CD4-positive, alpha-beta T cell treated with Interleukin-17A for 1 hour (primary cell): ENCODE measurements around the gene DPH5.
"Not testable (repeated sequence)": the region's sequence is repeated elsewhere in the genome, so short reads cannot be mapped to it uniquely, and the experiment has no call there.

Experiments used
- DNase-seq: peaks from one replicate; pipeline ENCODE4 v3.0.0-alpha.2; 2020

The DPH5 gene

DNA sequence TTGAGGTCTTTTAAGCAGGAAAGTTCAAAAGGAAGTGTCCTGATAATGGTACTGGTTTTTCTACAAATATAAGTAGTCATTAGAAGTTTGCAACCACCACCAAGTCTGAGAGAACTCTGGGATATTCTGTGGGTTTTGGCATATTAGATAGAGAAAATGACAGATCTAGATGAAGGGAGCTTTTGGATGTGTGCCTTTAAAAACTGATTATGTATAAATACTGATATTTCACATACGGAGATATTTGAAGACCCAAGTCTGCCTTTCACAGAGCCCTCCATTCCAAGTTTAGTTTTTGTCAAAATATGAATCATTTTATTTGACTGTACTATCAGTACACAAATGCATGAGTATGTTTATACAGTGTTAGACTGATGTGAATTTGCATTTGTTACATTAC, 48.6 kb downstream of the DPH5 start:
- no peak for DNase-seq

- DNase-seq: no peak
Measured at GRCh38 chr1:100972185-100972584, 53.4 kb downstream of the DPH5 start.

- no peak for DNase-seq
Measured at GRCh38 chr1:100971021-100971420, 54.6 kb downstream of the DPH5 start.

DNA sequence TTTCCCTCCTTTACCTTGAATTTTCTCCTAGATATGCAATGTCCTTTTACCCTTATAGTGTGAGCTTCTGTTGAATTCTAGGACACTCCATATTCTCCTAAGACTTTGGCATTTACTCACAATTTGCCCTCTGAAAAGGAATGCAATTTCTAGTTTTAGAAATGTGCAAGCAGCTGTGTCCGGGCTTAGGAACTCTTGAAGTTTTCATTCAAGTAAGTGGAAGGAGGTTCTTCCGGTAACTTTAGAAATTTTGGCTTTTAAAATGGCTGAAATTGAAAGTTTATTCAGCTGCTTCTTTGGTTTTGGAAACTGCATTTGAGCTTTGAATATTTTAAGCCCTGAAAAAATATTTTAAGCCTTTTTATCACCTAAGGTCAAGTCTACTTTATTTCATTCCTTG, 56.3 kb downstream of the DPH5 start:
- no peak for DNase-seq

- DNase-seq: no peak
Measured at GRCh38 chr1:100968621-100969020, 57.0 kb downstream of the DPH5 start.

DNA sequence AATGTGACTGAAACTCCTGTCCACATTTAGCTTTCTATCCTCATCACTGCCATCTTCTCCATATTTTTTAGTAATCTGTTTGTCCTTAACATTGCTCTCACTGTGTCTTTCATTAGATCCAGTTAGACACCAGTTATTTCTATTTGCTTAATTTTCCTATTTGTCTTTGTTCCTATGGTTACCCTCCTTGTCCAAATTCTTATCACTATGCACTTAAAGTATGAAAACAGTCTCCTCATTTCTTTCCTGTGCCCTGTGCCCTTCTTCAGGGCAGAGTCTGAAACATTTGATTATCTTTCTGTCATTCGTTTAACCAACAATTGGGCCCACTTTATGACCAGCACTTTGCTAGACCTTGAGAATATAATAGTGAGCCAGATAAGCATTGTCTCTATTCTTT, 65.5 kb downstream of the DPH5 start:
- no peak for DNase-seq

DNA sequence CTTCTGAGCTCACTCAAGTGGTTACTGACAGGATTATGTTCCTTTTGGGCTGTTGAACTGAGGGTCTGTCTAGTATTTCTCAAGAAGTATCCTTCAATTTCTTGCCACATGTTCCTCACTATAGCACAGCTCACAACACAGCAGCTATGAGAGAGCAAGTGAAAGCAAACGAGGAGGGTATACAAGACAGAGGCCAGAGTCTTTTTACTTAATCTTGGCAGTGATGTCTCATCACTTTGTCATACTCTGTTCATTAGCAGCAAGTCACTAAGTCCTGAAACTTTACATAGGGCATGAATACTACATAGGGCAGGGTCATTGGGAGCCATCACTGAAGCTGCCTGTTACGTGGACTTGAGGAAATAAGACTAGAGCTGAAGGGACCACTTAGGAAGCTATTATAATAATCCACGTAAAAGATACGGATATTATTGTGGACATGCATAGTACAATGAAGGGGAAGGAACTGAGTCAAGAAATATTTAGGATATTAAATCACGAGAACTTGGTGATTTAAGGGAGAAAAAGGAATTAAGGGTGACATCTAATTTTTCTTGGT, 66.0 kb downstream of the DPH5 start:
- no peak for DNase-seq

GRCh38 chr1:100955322-100955721, 70.3 kb downstream of the DPH5 start:
- no peak for DNase-seq

DNA sequence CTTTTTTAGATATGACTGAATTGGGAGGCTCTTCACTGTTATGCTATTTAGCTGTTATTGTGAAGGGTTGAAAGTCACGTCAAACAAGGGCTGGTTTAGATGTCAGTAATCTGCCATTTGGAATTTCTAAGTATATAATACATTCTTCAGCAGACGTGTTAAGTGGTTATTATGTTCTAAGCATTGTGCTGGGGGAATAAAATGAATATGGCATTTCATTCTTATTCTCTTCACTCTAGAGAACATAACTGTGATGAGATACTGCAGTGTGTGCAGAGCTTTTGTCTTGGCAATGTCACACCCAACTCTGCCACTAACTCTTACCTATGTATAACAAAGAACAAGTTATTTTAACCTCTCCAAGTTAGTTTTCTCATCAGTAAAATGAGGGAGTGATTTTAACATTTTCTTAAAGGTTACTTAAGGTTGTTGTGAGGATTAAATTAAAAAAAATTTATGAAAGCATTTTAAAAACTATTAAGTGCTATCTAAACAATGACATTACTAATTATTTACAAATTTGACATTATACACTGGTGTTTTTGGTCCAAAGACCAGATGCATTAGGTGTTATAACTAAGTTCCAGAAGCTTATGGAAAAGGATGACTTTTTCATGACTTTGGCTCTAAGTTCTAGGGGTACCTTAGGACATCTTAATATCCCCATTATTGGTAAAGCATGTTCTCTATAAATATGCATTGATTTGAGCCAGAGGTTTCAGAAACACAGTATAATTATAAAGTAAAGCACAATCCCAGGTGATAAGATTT, 71.4 kb downstream of the DPH5 start:
- no peak for DNase-seq

GRCh38 chr1:100952970-100953369, 72.6 kb downstream of the DPH5 start:
- not testable (repeated sequence) for DNase-seq

DNA sequence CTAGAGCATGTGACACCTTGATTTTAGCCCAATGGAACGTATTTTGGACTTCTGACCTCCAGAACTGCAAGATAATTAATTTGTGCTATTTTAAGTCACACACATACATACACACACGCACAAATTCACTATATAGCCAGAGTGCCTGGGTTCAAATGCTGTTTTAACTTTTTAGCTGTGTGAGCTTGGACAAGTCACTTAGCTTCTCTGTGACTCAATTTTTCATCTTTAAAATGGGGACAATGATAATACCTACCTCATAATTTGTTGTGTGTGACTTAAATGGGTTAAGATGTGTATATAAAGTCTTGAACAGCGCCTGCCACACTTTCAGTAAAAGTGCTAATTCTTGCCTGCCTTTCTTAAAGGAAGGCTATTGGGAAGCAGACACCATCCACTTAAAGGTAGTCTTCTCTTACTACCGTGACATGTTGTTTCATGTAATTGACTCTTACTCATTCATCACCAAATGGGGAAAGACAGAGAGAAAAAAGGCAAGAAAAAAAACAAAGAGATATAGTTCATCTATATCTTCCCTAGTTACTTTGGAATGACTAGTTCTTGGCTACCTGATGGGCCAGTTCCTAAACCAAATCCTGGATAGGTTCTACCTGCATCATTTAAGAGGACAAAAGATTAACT, 73.4 kb downstream of the DPH5 start:
- no peak for DNase-seq

DNA sequence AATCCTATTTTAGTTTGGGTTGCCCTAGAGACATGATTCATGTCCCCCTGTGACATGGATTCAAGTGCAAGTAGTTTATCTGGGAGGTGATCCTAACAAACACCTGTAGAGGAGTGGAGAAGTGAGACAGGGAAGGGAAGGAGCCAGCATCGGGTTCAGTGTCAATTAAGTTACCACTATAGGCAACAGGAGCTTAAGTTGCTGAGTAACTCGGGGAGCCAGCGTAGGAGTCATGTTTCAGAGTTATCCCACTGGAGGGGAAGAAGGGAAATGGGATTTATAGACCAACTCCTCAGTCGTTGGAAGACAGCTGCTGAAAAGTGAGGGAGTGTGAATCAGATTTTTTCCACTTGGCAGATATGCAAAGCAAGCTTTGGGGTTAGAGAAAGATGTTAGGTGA, 74.8 kb downstream of the DPH5 start:
- DNase-seq: no peak

DNA sequence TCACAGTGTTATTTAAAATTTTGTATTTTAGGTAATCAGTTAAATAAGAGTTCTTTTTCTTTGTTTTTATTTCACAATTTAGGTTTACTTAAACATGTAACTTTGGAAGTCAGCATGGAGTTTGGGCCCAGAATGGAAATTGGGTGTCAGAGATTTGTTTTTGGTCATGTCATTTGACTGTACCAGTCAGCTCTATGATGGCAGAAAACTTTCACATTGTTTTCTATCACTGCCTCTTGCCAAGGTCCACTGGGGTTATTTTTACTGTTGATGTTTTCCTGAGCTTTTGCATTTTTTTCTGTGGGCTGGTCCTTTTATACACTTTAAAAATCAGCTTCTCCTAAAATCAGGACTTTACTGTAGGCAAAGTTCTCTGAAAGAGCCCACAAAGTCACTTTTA, 75.2 kb downstream of the DPH5 start:
- DNase-seq: no peak

DNA sequence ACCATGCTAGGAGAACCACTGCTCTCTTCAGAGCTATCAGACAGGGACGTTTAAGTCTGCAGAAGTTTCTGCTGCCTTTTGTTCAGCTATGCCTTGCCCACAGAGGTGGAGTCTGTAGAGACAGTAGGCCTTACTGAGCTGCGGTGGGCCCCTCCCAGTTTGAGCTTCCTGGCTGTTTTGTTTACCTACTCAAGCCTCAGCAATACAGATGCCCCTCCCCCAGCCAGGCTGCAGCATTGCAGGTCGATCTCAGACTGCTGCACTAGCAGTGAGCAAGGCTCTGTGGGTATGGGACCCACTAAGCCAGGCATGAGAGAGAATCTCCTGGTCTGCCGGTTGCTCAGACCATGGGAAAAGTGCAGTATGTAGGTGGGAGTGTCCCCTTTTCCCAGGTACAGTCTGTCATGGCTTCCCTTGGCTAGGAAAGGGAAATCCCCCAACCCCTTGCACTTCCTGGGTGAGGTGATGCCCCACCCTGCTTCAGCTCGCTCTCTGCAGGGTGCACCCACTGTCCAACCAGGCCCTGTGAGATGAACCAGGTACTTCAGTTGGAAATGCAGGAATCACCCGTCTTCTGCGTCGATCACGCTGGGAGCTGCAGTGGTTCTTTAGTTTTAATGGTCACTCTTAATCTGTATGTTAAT, 75.9 kb downstream of the DPH5 start:
- peak; percentile 82 for DNase-seq

DNA sequence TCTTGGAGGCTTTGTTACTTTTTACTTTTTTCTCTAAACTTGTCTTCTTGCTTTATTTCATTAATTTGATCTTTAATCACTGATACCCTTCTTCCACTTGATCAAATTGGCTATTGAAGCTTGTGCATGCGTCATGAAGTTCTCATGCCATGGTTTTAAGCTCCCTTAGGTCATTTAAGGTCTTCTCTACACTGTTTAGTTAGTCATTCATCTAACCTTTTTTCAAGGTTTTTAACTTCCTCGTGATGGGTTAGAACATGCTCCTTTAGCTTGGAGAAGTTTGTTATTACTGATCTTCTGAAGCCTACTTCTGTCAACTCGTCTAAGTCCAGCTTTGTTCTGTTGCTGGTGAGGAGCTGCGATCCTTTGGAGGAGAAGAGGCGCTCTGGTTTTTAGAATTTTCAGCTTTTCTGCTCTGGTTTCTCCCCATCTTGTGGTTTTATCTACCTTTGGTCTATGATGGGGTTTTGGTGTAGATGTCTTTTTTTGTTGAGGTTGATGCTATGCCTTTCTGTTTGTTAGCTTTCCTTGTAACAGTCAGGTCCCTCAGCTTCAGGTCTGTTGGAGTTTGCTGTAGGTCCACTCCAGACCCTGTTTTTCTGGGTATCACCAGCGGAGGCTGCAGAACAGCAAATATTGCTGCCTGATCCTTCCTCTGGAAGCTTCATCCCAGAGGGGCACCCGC, 76.7 kb downstream of the DPH5 start:
- DNase-seq: not testable (repeated sequence)

GRCh38 chr1:100947816-100948215, 77.8 kb downstream of the DPH5 start:
- DNase-seq: not testable (repeated sequence)

DNA sequence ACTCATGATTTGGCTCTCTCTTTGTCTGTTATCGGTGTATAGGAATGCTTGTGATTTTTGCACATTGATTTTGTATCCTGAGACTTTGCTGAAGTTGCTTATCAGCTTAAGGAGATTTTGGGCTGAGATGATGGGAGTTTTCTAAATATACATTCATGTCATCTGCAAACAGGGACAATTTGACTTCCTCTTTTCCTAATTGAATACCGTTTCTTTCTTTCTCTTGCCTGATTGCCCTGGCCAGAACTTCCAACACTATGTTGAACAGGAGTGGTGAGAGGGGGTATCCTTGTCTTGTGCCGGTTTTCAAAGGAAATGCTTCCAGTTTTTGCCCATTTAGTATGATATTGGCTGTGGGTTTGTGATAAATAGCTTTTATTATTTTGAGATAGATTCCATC, 79.5 kb downstream of the DPH5 start:
- DNase-seq: not testable (repeated sequence)

- DNase-seq: no peak
Measured at GRCh38 chr1:100943533-100943932, 82.1 kb downstream of the DPH5 start.

DNA sequence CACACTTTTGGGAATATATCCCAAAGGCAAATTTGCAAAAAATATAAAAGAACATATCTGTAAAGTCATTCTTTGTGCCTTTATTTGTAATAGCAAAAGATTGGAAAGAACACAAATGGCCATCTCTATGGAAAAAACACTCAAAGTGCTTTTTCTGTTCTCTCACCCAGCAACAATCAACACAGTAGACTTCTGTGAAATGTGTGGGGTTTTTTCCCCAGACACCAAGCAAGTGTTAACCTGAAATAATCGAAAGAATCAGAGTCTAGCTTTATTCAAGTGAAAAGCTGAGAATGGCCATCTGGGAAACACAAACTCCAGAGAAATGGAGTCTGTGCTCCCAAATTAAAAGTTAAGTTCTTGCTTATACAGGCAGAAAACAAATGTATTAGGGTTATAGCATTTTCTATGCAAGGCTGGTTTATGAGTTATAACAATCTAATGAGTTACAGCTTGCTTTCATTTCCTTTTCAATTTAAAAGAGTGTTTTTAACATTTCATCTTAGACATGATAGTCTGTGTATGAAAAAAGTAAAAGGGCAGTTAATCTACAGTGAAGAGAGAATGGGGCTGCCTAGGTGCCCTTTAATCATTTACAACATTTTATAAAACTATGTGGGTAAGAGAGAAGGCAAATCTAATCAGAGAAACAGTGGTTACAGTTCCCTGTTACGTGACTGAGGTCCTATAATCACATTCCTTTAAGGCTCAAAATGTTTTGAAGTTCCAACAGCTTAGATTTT, 83.1 kb downstream of the DPH5 start:
- DNase-seq: no peak

DNA sequence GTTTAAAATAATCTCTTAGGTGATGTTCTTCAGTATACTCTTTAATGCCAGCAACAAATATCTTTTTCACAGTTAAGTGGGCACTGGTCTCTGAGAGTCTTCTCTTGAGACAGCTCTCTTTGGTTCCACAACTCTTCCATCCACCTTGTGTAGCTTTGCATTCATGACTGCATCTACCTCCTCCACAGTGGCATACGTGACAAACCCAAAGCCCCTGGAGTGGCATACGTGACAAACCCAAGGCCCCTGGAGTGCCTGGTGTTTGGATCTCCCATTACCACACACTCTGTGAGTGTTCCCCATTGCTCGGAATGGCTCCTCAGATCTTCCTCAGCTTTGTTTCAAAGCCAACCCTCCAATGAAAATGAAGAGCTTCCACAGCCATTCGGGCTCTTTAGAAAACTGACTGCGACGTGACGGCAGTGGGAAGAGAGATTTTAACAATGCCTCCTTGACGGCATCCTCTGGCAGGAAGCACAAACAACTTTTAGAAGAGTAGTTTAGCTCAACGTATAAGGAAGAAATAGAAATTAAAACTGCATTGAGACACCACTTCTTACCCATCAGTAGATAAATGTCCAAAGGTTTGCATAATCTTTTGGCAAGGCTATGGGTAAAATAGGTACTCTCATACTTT, 83.9 kb downstream of the DPH5 start:
- no peak for DNase-seq

- DNase-seq: no peak
Measured at GRCh38 chr1:100941098-100941527, 84.5 kb downstream of the DPH5 start.
